Osteocyte (in vitro differentiated cells): Measurements from ENCODE around the gene SARM1. TPM values are rescaled to one million over a fixed set of nuclear protein-coding genes. Genes with fewer than 3 reads are reported as not detected.

Experiments used
- DNase-seq: peaks from one replicate; pipeline ENCODE4 v3.0.0; 2021; ENCODE audit warnings: mixed read lengths; ENCODE audit not compliant: unreplicated experiment; ENCODE audit errors: extremely low spot score
- H3K27ac Mint-ChIP-seq: one replicate; pipeline ENCODE4 v1.8.0; 2021; ENCODE audit warnings: mild to moderate bottlenecking, mixed read lengths; ENCODE audit not compliant: unreplicated experiment
- H3K27me3 Mint-ChIP-seq: one replicate; pipeline ENCODE4 v1.8.0; 2021; ENCODE audit warnings: mixed read lengths; ENCODE audit not compliant: unreplicated experiment
- H3K36me3 Mint-ChIP-seq: one replicate; pipeline ENCODE4 v1.8.0; 2021; ENCODE audit warnings: mixed read lengths; ENCODE audit not compliant: unreplicated experiment
- H3K4me1 Mint-ChIP-seq: one replicate; pipeline ENCODE4 v1.8.0; 2021; ENCODE audit warnings: mixed read lengths; ENCODE audit not compliant: unreplicated experiment
- H3K4me3 Mint-ChIP-seq: one replicate; pipeline ENCODE4 v1.8.0; 2021; ENCODE audit warnings: mild to moderate bottlenecking, moderate library complexity, mixed read lengths; ENCODE audit not compliant: unreplicated experiment
- H3K9me3 Mint-ChIP-seq: one replicate; pipeline ENCODE4 v1.8.0; 2021; ENCODE audit warnings: mixed read lengths; ENCODE audit not compliant: unreplicated experiment
- total RNA-seq: library from RNA; stranded (reverse); gene quantifications from 2 replicates; pipeline ENCODE4 v1.2.1, GENCODE V29; 2021
- TF ChIP-seq, protein P1 (sequence below): fragments of 200-600 bp; sonication (generic); IDR thresholded peaks from 2 replicates; pipeline ENCODE4 v1.5.0; 2021; ENCODE audit warnings: antibody characterized with exemption, mild to moderate bottlenecking, moderate library complexity

SARM1 gene
- total RNA-seq, 1 donor from 2014 or later = 27.8 TPM

DNA sequence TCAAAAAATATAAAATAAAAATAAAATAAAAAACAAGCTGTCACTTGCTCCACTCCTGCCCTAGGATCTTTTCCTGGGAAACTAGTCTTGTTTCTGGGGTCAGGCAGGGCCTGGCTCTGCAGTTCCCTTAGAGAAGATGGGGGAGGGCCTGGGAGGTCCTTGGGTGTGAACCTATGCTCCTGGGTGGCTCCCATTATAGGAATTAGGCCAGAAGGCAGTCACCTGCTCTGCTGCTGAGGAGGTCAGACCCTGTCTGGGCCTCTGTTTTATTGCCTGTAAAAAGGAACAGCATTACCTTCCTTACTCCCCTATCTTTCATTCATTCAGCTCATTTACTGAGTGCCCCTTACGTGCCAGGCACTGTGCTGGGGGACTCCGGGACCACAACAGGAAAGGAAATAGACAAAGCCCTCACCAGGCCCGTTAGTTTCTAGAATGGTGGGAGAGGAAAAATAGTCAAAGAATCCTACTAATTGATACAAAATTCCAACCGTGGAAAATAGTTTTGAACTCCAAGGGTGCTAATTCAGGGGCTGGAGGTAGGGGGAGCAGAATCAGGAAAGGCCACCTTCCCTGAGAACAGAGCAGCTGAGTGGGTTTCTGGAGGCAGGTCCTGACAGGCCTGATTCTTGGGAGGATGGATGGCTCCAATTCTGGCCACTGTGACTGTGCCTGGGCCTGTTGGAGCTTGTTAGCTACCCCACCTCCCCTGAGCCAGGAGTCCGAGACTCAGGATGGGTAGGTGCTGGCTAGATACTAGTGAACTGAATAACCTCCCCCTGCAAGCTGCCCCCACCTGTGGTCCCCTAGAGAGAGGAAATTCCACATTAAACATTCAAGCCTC lies 35.9 kb downstream of the SARM1 start:
- TF ChIP-seq, protein P1, sequence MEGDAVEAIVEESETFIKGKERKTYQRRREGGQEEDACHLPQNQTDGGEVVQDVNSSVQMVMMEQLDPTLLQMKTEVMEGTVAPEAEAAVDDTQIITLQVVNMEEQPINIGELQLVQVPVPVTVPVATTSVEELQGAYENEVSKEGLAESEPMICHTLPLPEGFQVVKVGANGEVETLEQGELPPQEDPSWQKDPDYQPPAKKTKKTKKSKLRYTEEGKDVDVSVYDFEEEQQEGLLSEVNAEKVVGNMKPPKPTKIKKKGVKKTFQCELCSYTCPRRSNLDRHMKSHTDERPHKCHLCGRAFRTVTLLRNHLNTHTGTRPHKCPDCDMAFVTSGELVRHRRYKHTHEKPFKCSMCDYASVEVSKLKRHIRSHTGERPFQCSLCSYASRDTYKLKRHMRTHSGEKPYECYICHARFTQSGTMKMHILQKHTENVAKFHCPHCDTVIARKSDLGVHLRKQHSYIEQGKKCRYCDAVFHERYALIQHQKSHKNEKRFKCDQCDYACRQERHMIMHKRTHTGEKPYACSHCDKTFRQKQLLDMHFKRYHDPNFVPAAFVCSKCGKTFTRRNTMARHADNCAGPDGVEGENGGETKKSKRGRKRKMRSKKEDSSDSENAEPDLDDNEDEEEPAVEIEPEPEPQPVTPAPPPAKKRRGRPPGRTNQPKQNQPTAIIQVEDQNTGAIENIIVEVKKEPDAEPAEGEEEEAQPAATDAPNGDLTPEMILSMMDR = no peak
- Mint-ChIP-seq H3K27ac (no peak overlapping the region), H3K4me3 (no peak overlapping the region), H3K4me1 (peaks cover 12% of the 10 kb centered on the region), H3K9me3 (no peaks in the 10 kb centered on the region), H3K36me3 (no peaks in the 10 kb centered on the region), H3K27me3 (peaks cover 35% of the 10 kb centered on the region)
- no peak for DNase-seq

DNA sequence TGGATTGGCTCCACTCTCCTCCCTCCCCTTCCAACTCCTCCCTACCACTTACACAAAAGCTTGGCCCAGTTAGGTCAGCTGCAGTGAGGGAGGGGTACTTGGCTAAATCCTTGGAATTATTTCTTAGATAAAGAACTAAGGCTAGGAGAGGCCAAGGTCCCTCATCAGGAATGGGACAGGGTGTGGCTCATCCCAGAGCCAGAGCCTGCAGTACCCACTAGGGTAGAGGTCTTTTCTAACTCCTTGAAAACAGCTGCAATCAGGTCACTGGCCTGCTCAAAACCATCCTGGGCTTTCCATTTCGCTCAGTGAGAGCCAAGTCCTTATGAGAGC lies 36.4 kb downstream of the SARM1 start:
- no peaks in the 10 kb centered on the region for H3K36me3 Mint-ChIP-seq
- no peak for DNase-seq
- peaks cover 39% of the 10 kb centered on the region for H3K27me3 Mint-ChIP-seq
- H3K27ac Mint-ChIP-seq = no peak overlapping the region
- peaks cover 12% of the 10 kb centered on the region for H3K4me1 Mint-ChIP-seq
- H3K9me3 Mint-ChIP-seq = no peaks in the 10 kb centered on the region
- TF ChIP-seq, protein P1 = no peak
- H3K4me3 Mint-ChIP-seq = no peak overlapping the region

DNA sequence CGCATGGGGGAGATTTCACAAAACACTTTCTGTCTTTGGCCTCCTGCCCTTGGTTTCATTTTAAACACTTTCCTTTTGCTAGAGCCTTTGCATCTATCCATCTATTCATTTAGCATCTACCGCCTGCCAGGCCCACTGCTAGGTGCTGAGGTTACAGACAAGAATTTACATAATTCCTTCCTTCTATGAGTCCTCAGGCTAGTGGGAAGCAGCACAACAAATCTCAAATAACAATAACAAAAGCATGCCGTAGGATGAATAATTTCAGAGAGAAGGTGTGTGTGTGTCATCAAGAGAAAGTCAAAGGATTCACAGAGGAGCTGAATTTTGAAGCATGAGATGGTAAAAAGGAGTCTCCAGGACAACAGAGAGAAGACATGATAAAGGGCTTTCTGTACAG lies 40.6 kb downstream of the SARM1 start:
- H3K4me1 Mint-ChIP-seq = no peaks in the 10 kb centered on the region
- TF ChIP-seq, protein P1 = no peak
- no peak overlapping the region for H3K27ac Mint-ChIP-seq
- peaks cover 63% of the 10 kb centered on the region for H3K27me3 Mint-ChIP-seq
- H3K4me3 Mint-ChIP-seq = no peak overlapping the region
- no peaks in the 10 kb centered on the region for H3K9me3 Mint-ChIP-seq
- DNase-seq = no peak
- no peaks in the 10 kb centered on the region for H3K36me3 Mint-ChIP-seq

DNA sequence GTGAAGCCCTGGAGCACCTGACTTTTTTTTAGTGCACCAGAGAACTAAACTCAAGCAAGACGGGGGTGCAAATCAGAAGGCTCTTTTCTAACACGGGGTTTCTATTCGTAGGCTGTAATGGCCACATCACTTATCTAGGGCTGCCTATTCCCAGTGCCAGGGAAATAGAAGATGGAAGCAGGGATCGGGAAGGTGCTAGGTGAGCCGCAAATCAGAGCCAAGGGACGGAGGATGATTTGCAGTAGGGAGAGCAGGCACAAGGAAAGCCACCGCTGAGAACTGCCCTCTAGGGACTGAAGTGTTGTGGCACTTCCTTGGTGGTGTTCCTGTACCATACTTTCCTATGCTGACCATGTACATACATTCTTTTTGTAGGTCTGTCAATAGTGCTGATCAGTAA lies 42.3 kb downstream of the SARM1 start:
- H3K4me1 Mint-ChIP-seq = no peaks in the 10 kb centered on the region
- H3K9me3 Mint-ChIP-seq = no peaks in the 10 kb centered on the region
- DNase-seq = no peak
- no peaks in the 10 kb centered on the region for H3K36me3 Mint-ChIP-seq
- TF ChIP-seq, protein P1 = no peak
- H3K27ac Mint-ChIP-seq = no peak overlapping the region
- H3K4me3 Mint-ChIP-seq = no peak overlapping the region
- peaks cover 59% of the 10 kb centered on the region for H3K27me3 Mint-ChIP-seq

DNA sequence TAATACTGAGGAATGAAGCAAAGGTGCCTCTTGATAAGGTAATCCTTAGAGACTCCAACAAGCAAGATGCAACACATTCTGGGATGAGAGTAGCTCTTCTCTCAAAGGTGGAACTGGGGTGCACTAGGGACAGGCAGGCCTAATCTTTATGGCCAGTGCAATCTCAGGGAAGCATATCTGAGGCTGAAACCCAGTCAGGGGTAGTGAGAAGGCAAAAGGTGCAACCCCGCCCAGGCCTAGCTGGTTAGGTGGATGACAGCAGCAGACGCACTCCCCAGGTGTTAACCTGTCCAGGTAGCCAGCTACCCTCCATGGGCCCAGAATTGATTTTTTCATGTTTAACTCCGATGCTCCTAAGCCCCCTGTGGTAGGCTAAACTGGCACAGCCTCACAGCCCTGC lies 44.4 kb downstream of the SARM1 start:
- Mint-ChIP-seq H3K27ac (no peak overlapping the region), H3K4me3 (no peak overlapping the region), H3K27me3 (peaks cover 55% of the 10 kb centered on the region), H3K9me3 (no peaks in the 10 kb centered on the region), H3K4me1 (no peaks in the 10 kb centered on the region), H3K36me3 (no peaks in the 10 kb centered on the region)
- TF ChIP-seq, protein P1 = no peak
- no peak for DNase-seq
